HEK293T (cell line): Measurements from ENCODE around the gene PCDH9.

Source experiments
- CTCF ChIA-PET: fragments of 350-600 bp; formaldehyde crosslinking; extraction: SDS; loops from one replicate; lab custom pipeline; 2021; ENCODE audit warnings: antibody characterized with exemption, inconsistent platforms; lab: Yijun Ruan, JAX
- POLR2A ChIA-PET: fragments of 350-600 bp; formaldehyde crosslinking; extraction: SDS; loops from one replicate; lab custom pipeline; 2020; ENCODE audit warnings: antibody characterized with exemption, inconsistent platforms; lab: Yijun Ruan, JAX
- DNase-seq: peaks from one replicate; pipeline ENCODE4 v3.0.0; 2012; ENCODE audit warnings: mixed read lengths; ENCODE audit errors: extremely low spot score
- ARNT ChIP-seq: fragments of 450-650 bp; IDR thresholded peaks from 2 replicates; pipeline ENCODE4 v1.6.1; 2017; ENCODE audit warnings: mild to moderate bottlenecking
- BHLHE40 ChIP-seq: fragments of 450-650 bp; IDR thresholded peaks from 2 replicates; pipeline ENCODE4 v1.6.1; 2016; ENCODE audit warnings: mild to moderate bottlenecking, moderate library complexity, borderline replicate concordance
- CTBP1 ChIP-seq: fragments of 450-650 bp; IDR thresholded peaks from 2 replicates; pipeline ENCODE4 v1.6.1; 2016; ENCODE audit warnings: borderline replicate concordance
- ELF4 ChIP-seq: fragments of 450-650 bp; IDR thresholded peaks from 2 replicates; pipeline ENCODE4 v1.6.1; 2017; ENCODE audit warnings: antibody characterized with exemption
- FOXA1 ChIP-seq: fragments of 450-650 bp; IDR thresholded peaks from 2 replicates; pipeline ENCODE4 v1.6.1; 2016; ENCODE audit warnings: mild to moderate bottlenecking
- FOXK2 ChIP-seq: fragments of 450-650 bp; IDR thresholded peaks from 2 replicates; pipeline ENCODE4 v1.6.1; 2016; ENCODE audit warnings: mild to moderate bottlenecking
- FOXM1 ChIP-seq: fragments of 450-650 bp; IDR thresholded peaks from 2 replicates; pipeline ENCODE4 v1.6.1; 2017; ENCODE audit warnings: mild to moderate bottlenecking, borderline replicate concordance
- HDGF ChIP-seq: fragments of 450-650 bp; IDR thresholded peaks from 2 replicates; pipeline ENCODE4 v1.6.1; 2017; ENCODE audit warnings: antibody characterized with exemption, borderline replicate concordance
- L3MBTL2 ChIP-seq: fragments of 450-650 bp; conservative IDR thresholded peaks from 2 replicates; pipeline ENCODE4 v1.6.1; 2016; ENCODE audit warnings: mild to moderate bottlenecking
- LEF1 ChIP-seq: fragments of 450-650 bp; IDR thresholded peaks from 2 replicates; pipeline ENCODE4 v1.6.1; 2017; ENCODE audit warnings: mild to moderate bottlenecking, borderline replicate concordance
- NFRKB ChIP-seq: fragments of 450-650 bp; IDR thresholded peaks from 2 replicates; pipeline ENCODE4 v1.6.1; 2016; ENCODE audit warnings: mild to moderate bottlenecking, moderate library complexity
- SP1 ChIP-seq: fragments of 450-650 bp; IDR thresholded peaks from 2 replicates; pipeline ENCODE4 v1.6.1; 2017
- SUZ12 ChIP-seq: fragments of 450-650 bp; IDR thresholded peaks from 2 replicates; pipeline ENCODE4 v1.6.1; 2016; ENCODE audit warnings: mild to moderate bottlenecking
- TARDBP ChIP-seq: fragments of 450-650 bp; IDR thresholded peaks from 2 replicates; pipeline ENCODE4 v1.6.1; 2016
- ZNF384 ChIP-seq: fragments of 450-650 bp; IDR thresholded peaks from 2 replicates; pipeline ENCODE4 v1.6.1; 2016
- TF ChIP-seq, protein P1 (sequence below): fragments of 450-650 bp; IDR thresholded peaks from 2 replicates; pipeline ENCODE4 v1.6.1; 2016

The PCDH9 gene

DNA sequence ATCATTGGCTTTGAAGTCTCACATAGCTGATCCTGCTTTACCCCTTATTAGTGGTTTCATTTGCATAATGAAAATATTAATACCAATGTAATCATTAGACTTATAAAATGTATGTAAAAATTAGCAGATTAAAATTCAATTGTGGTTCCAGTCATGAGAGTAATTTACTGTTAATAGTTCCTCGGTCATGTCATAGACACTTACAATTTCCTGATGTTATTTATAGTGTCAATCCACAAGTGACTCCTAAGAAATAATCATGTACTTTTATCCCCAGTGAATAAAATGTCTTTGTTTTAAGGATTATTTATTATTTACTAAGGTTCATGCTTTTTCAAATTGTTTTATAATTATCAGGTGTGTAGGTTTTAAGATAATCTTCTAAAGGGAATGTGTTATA lies 138.5 kb downstream of the PCDH9 start:
- CTCF ChIA-PET = no interaction called here
- DNase-seq = no peak
- POLR2A ChIA-PET = no interaction called here
- TF ChIP-seq CTBP1 (no peak), NFRKB (no peak), L3MBTL2 (no peak), HDGF (no peak), FOXA1 (no peak), ELF4 (no peak), FOXM1 (no peak), SP1 (no peak), BHLHE40 (no peak), FOXK2 (no peak), ARNT (no peak), LEF1 (no peak), TARDBP (no peak), SUZ12 (no peak), ZNF384 (no peak)
- TF ChIP-seq, protein P1, sequence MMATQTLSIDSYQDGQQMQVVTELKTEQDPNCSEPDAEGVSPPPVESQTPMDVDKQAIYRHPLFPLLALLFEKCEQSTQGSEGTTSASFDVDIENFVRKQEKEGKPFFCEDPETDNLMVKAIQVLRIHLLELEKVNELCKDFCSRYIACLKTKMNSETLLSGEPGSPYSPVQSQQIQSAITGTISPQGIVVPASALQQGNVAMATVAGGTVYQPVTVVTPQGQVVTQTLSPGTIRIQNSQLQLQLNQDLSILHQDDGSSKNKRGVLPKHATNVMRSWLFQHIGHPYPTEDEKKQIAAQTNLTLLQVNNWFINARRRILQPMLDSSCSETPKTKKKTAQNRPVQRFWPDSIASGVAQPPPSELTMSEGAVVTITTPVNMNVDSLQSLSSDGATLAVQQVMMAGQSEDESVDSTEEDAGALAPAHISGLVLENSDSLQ = no peak

DNA sequence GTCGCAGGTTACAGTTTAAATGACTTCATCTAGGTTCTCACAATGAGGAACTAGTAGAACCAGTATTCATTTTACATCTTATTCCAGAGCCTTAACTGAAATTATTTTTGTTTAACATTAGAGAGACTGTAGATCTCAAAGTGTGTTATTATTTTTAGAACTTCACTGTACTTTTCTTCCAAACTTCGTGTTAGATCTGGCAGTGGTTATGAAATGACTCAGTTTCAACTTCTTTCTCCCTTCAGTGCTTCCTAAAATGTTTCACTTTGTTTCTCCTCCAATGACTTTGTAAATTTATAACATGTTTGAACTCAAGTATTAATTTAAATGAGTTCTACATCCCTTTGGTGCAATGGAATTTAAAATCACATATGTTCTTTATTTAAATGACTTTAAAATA lies 139.3 kb downstream of the PCDH9 start:
- no peak for DNase-seq
- ChIA-PET POLR2A (no interaction called here), CTCF (no interaction called here)
- TF ChIP-seq ELF4 (no peak), L3MBTL2 (no peak), ARNT (no peak), FOXA1 (no peak), FOXM1 (no peak), LEF1 (no peak), NFRKB (no peak), SP1 (no peak), ZNF384 (no peak), BHLHE40 (no peak), FOXK2 (no peak), HDGF (no peak), SUZ12 (no peak), CTBP1 (no peak)
- TF ChIP-seq, protein P1 = no peak

DNA sequence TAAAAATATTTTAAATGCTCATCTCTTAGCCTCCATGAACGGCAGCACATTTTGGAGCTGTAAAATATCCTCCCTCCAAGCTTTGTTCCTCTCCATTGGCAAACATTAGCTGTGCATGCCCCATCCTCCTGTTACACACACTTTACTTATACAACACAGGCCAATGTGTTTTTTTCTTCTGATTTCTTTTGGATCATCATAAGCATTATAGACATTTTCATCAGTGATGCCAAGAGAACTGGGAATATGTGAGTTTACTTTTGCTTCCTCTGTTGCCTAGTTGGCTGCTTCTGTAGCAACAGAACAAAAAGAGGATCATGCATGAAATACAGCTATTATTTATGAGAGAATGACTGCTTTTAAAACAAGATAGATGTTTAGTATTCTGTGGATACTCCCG lies 142.6 kb downstream of the PCDH9 start:
- CTCF ChIA-PET = interaction anchor here (0.8 to 1.3 kb wide), 2 partner anchors 11 to 22 kb away, joined by 3 read pairs; no protein-coding TSS in a partner anchor
- POLR2A ChIA-PET = interaction anchor here (0.7 to 0.8 kb wide), 2 partner anchors 9 to 697 kb away, joined by 3 read pairs; no protein-coding TSS in a partner anchor
- no peak for DNase-seq
- TF ChIP-seq SUZ12 (no peak), ARNT (no peak), FOXK2 (no peak), L3MBTL2 (no peak), LEF1 (no peak), BHLHE40 (no peak), SP1 (no peak), HDGF (no peak), ELF4 (no peak), ZNF384 (no peak), FOXM1 (no peak), TARDBP (no peak)
- TF ChIP-seq, protein P1 = no peak

DNA sequence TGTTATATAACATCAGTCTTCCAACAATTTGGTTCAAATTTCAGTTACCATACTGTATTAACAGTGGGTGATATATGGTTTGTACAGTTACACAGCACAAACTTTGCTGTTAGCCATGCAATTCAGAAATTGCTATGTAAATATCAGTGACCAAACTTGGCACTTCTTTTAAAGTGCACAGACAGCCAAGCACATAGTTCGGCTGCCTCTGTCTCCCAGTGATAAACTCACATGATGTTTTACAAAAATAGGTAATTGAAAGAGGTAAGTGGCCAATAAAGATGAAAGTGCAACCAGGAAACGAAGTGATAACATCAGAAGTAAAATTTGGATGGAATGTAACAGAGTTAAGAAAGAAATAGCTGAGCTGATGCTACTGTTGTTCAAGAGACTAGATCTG lies 143.9 kb downstream of the PCDH9 start:
- CTCF ChIA-PET = no interaction called here
- TF ChIP-seq CTBP1 (peak; percentile 6; the same call in 1 of the 2 replicates), ZNF384 (no peak)
- POLR2A ChIA-PET = no interaction called here
- DNase-seq = no peak

DNA sequence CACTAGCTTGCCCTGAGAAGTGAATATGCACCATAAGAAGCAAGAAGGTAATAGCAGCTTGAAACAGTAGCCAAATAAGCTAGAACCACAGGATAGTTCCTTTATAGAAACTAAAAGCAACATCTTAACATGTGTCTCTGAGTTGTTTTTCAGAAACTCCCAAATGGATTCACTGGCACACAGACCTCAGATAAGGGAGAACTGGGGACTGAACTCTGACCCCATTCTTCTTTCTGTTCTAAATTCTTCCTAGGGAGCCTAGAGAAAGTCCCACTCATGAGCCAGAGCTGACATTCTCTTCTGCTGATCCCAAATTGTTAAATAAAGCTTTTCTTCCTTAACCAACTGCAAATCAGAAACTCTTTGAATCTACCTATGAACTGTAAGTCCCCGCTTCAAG lies 146.1 kb downstream of the PCDH9 start:
- no peak for DNase-seq
- ChIA-PET CTCF (interaction anchor here (0.6 to 1.0 kb wide), 3 partner anchors 11 to 51 kb away, joined by 3 to 4 read pairs (median 3); no protein-coding TSS in a partner anchor), POLR2A (interaction anchor here (0.7 kb wide), 1 partner anchor 1125 kb away, joined by 3 read pairs; no protein-coding TSS in a partner anchor)
- no peak for TF ChIP-seq SP1
- TF ChIP-seq ELF4 = no peak
- TF ChIP-seq LEF1 = no peak
- no peak for TF ChIP-seq HDGF
- TF ChIP-seq FOXM1 = no peak
- no peak for TF ChIP-seq SUZ12
- TF ChIP-seq TARDBP = no peak
- no peak for TF ChIP-seq ARNT
- TF ChIP-seq FOXK2 = no peak
- no peak for TF ChIP-seq NFRKB
- no peak for TF ChIP-seq ZNF384
- TF ChIP-seq FOXA1 = no peak
- TF ChIP-seq BHLHE40 = no peak
- no peak for TF ChIP-seq L3MBTL2
- no peak for TF ChIP-seq CTBP1
- TF ChIP-seq, protein P1 = no peak
